Glomerular visceral epithelial cell (primary cell): ENCODE results near the gene NFATC4.
"Not testable (repeated sequence)": the region's sequence is repeated elsewhere in the genome, so short reads cannot be mapped to it uniquely, and the experiment has no call there.

Experiments
- DNase-seq: peaks from one replicate; pipeline ENCODE4 v3.0.0-alpha.2; 2016; ENCODE audit errors: extremely low spot score

Gene NFATC4

DNA sequence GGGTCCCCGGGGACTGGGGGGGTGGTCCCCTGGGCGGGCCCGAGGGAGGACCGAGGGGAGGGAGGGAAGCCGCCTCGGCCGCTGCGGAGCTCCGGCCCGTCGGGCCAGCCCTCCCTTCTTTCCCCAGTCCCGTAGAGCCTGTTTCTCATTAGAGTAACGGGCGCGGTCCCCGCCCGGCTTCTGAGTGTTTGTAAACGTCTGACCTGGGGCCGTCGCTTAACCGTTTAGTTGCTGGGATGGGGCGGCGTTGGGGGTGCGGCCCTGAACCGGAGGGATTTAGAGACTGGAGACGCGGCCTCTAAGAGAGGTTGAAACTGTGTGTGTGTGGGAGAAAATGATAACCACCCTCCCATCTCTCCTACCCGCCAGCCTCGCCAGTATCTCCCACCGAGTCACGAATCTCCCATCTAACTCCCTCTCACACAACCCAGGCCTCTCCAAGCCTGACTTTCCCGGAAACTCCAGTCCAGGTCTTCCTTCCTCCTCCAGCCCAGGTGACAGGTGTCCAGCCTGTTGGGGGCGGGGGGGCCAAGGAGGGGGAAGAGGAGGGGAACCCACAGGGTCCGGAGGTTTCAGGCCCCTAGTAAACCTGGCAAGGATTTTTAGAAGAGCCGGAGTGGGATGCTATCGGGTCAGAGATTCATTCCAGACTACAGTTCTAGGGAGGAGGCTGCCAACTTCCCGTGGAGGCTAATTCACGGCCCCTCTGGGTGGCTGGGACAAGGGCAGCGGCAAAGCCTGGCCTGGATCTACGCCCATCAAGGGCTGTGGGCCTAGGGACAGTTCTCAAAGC is 1.1 kb upstream of the NFATC4 start:
- DNase-seq, result peak; percentile 54

- DNase-seq, result no peak
Observed at GRCh38 chr14:24368212-24368561, 203 bp downstream of the NFATC4 start.

DNA sequence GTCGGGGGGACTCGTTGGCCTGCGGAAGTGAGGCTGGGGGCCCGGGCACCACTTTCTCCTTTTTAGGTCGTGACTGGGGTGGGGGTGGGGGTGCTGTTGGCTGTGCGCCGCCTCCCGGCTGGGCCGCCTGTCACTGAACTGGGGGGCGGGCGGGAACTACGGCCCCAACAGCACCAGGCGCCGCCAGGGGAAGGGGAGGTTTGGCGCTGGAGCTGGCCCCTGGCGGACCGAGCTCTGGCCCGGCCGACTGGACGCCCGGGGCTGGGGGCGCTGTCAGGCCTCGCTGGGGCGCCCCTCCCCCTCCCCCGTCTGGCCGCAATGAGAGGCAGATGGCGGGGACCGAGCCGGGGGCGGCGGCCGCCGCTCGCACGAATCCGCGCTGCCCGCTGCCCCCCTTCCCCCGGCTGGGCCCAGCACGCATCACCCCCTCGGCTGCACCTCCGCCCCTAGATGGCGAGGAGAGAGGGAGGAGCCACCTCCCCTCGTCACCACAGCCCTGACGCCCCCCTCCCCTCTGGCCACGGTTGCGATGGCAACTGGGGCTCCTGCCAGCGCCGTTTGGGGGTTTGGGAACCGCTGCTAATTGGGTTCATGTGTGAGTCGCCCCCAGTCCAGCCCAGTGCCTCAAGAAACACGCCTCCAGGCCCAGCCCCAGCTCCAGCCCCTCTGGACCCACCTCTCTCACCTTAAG is 723 bp downstream of the NFATC4 start:
- DNase-seq, result no peak

- DNase-seq, result no peak
Observed at GRCh38 chr14:24369463-24369862, 1.5 kb downstream of the NFATC4 start.

- no peak for DNase-seq
Observed at GRCh38 chr14:24369907-24370687, 2.1 kb downstream of the NFATC4 start.

GRCh38 chr14:24370748-24371147 is 2.8 kb downstream of the NFATC4 start:
- no peak for DNase-seq

DNA sequence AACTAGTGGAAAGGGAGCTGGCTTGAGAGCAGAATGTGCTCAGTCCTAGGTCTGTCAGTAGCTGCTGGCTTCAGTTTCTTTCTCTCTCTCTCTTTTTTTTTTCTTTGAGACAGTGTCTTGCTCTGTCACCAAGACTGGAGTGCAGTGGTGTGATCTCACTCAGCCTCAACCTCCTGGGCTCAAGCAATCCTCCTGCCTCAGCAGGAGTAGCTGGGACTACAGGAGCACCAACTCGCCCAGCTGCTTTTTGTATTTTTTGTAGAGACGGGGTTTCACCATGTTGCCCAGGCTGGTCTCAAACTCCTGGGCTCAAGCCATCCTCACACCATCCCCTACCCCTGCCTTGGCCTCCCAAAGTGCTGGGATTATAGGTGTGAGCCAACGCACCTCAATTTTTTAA is 3.6 kb downstream of the NFATC4 start:
- not testable (repeated sequence) for DNase-seq

DNA sequence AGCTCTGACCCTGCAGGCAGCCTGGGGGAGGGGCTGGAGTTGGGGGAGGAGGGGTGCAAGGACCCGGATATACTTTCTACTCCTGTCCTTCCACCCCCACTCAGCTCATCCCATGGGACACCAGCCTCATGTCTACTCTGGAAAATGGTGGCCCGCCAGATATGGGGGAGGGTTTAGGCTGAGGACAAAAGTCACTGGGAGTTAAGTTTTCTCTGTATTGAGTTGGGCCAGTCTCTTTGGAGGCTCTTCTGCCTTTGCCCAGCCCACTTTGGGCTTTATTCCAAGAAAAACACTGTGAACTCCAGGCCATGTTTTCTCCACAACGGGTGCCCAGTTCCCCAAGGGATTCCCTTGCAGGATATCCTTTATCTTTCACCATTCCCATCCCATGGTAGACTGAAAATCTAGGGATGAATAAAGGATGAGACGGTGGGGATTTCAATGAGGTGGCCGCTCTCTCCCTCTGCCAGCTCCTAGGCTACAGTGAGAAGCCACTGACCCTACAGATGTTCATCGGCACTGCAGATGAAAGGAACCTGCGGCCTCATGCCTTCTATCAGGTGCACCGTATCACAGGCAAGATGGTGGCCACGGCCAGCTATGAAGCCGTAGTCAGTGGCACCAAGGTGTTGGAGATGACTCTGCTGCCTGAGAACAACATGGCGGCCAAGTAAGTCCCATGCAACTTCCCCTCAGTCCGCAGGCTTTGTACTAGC is 4.9 kb downstream of the NFATC4 start:
- no peak for DNase-seq

DNA sequence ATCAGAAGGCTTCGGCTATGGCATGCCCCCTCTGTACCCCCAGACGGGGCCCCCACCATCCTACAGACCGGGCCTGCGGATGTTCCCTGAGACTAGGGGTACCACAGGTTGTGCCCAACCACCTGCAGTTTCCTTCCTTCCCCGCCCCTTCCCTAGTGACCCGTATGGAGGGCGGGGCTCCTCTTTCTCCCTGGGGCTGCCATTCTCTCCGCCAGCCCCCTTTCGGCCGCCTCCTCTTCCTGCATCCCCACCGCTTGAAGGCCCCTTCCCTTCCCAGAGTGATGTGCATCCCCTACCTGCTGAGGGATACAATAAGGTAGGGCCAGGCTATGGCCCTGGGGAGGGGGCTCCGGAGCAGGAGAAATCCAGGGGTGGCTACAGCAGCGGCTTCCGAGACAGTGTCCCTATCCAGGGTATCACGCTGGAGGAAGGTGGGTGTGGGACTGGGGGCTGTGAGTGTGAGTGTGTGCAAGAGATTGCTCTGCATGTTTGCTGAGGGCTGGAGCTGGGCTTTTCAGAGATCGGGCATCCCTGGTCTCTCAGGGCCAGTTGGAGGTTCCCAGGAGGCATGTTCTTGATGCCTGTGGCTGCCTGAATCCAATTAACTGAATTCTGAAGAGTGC is 8.6 kb downstream of the NFATC4 start:
- no peak for DNase-seq

DNA sequence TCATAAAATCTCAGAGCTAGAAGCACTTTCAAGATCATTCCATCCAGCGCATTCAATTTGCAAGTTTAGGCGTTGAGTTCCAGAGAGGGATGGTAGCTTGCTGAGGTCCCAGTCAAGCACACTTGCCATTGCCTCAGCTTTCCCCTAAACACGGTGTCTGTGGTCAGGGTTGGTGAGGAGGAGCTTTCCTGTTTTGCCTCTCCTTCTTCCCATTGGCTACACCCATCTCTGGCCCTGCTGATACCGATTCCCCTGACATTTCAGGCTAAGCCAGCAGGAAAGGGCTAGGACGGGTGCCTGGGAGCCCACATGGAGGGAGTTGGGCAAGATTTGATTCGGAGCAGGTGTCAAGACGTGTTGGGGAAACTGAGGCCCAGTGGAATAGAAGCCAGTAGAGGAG is 9.1 kb downstream of the NFATC4 start:
- DNase-seq, result no peak

DNA sequence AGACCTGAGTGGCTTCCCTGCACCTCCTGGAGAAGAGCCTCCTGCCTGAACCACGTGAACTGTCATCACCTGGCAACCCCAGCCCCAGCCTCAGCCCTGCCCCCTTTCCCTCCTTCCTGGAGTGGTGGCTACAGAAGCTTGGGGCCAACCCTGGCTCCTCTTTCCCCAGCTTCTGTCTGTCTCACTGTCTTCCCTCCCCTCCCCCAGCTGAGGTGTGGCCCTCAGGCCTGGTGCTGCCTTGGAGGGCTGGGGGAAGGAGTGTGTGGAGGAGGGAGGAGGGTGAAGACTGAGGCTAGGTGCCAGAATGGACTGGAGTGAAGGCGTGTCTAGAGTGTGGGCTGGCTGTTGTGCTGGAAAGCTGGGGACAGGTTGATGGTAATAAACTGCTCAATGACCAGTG is 9.7 kb downstream of the NFATC4 start:
- DNase-seq, result no peak

DNA sequence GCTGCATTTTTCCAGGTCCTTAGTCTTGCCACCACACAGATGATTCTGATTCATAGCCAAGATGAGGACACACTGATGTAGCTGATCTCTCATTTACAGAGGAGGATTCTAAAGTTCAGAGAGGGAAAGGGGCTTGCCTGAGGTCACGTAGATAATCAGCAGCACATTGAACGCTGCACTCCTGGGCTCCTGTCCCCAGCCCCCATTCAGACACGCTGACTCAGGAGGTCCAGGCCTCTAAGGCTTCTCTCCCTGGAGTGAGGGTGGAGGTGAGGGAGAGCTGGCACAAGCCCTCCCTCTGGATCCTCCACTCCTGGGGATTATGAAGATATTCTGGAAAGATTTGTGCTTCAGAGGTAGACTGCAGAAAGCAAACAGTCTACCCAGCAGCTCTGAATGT is 10.3 kb downstream of the NFATC4 start:
- no peak for DNase-seq

DNA sequence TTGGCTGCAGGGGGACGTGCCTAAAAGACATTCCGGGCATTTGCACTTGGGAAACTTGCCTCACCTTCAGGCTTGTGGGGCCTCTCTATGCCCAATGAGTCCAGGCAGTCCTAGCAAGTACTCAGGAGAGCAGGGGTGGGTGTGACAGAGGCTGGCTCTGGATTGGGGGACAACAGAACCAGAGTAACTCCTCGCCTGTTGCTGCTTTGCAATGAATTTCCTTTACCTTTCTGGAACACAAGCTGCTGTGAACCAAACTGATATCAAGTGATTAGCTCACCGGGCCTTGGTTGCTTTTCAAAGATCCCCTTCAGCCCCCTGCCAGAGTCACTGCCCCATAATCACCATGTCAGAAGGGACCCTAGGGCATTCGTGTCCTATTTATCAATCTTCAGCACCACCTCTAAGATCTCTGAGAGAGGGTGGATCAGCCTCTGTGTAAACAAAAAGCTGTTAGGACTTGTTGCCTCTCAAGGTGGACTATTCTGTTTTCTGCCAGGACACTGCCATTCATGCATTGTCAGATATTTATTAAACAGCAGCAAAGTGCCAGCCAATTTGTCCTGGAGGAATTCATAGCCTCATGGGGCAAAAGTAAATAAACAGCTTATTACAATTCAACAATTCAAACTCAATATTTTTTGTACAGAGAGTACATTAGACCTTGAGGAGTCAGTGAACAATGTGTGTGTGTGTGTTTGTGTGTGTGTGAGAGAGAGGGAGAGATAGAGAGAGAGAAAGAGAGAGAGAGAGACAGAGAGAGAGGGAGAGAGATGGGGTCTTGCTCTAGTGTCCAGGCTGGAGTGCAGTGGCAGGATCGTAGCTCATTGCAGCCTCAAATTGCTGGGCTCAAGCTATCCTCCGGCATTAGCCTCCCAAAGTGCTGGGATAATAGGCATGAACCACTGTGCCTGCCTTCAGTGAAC is 11.3 kb downstream of the NFATC4 start:
- no peak for DNase-seq

GRCh38 chr14:24379907-24380730 is 12.1 kb downstream of the NFATC4 start:
- no peak for DNase-seq

- DNase-seq, result peak; percentile 36
Observed at GRCh38 chr14:24381363-24382063, 13.5 kb downstream of the NFATC4 start.

DNA sequence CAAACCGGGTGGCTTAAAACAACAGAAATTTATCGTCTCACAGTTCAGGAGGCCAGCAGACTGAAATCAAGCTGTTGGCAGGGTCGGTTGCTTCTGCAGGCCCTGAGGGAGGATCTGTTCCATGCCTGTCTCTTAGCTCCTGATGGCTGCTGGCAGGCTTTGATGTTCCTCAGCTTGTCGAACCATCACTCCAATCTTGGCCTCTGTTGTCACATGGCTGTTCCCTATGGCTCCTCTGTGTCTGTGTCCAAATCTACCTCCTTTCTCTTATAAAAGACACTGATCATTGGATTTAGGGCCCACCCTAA is 14.0 kb downstream of the NFATC4 start:
- no peak for DNase-seq

DNA sequence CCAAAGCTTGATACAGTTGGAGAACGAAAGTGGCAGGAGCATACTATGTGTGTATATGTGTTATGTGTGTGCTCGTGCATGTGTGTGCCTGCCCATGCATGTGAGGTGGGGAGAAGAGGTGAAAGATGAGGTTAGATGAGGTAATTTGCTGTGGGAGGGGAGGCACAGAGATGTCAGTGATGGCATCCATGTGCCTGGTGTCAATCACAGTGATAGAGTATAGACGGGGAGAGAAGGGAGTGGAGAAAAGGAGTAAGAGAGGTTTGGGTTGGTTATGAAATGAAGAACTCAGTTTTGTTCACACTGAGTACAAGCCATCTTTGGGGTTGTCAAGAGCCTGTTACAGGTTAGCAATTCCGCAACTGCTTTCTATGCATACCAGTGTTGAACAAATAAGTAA is 16.2 kb downstream of the NFATC4 start:
- DNase-seq, result no peak

DNA sequence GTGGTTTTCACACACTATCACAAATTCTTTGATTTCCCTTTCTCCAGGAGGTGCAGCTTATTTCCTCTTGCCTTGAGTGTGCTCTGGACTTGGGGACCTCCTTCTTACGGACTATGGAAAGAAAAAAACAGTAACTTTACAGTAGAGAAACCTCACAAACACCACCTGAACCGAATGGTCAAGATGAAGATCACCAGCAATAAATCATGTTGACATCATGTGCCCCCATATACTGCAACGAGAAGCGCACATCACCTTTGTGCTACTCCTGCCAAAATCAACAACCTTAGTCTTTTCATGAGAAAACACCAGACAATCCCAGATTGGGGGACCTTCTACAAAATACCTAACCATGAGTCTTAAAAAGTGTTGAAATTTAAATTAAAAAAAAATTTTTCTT is 17.5 kb downstream of the NFATC4 start:
- no peak for DNase-seq

- no peak for DNase-seq
Observed at GRCh38 chr14:24387009-24387345, 19.0 kb downstream of the NFATC4 start.
